OCI-LY3 (cell line): ENCODE data around the gene REEP3.

Experiments used
- H2AFZ ChIP-seq: fragments of 200-600, 300-600 bp; shearing (Covaris generic); 2 replicates; pipeline ENCODE4 v1.6.0; 2014; ENCODE audit warnings: antibody characterized with exemption, low read depth, low read length
- H3K27ac ChIP-seq: fragments of 200-600, 300-600 bp; sonication (generic); 2 replicates; pipeline ENCODE4 v1.5.1; 2014; ENCODE audit warnings: mild to moderate bottlenecking, low read length, moderate library complexity, mixed read lengths
- H3K27me3 ChIP-seq: fragments of 200-600, 300-600 bp; sonication (generic); 2 replicates; pipeline ENCODE4 v1.6.1; 2014; ENCODE audit warnings: low read depth, low read length, mixed read lengths
- H3K36me3 ChIP-seq: fragments of 200-600, 300-600 bp; sonication (generic); replicated peaks from 2 replicates; pipeline ENCODE3; 2014; ENCODE audit warnings: low read depth, low read length, mixed read lengths
- H3K4me1 ChIP-seq: fragments of 300-600, 200-600 bp; sonication (generic); 2 replicates; pipeline ENCODE4 v1.6.1; 2014; ENCODE audit warnings: low read length, mixed read lengths
- H3K4me2 ChIP-seq: fragments of 200-600, 300-600 bp; sonication (generic); 2 replicates; pipeline ENCODE4 v1.6.1; 2014; ENCODE audit warnings: low read length, mixed read lengths
- H3K4me3 ChIP-seq: fragments of 300-600, 200-600 bp; sonication (generic); 2 replicates; pipeline ENCODE4 v1.5.1; 2014; ENCODE audit warnings: antibody characterized with exemption, mild to moderate bottlenecking, low read length, moderate library complexity
- H3K79me2 ChIP-seq: fragments of 300-600, 200-600 bp; shearing (Covaris generic); 2 replicates; pipeline ENCODE4 v1.6.1; 2014; ENCODE audit warnings: mild to moderate bottlenecking, low read length, mixed read lengths
- H3K9ac ChIP-seq: fragments of 300-600, 200-600 bp; shearing (Covaris generic); 2 replicates; pipeline ENCODE4 v1.6.0; 2014; ENCODE audit warnings: mild to moderate bottlenecking, low read length, moderate library complexity
- H3K9me3 ChIP-seq: fragments of 200-600, 300-600 bp; shearing (Covaris generic); 2 replicates; pipeline ENCODE4 v1.6.1; 2014; ENCODE audit warnings: low read length, mixed read lengths; ENCODE audit not compliant: insufficient read depth
- H4K20me1 ChIP-seq: fragments of 200-600, 300-600 bp; sonication (generic); 2 replicates; pipeline ENCODE4 v1.6.1; 2016; ENCODE audit warnings: low read length, mixed read lengths; ENCODE audit not compliant: insufficient read depth
- CTCF ChIP-seq: fragments of 200-600, 300-600 bp; sonication (generic); IDR thresholded peaks from 2 replicates; pipeline ENCODE4 v1.5.1; 2014; ENCODE audit warnings: antibody characterized with exemption, low read length, low read depth
- EZH2phosphoT487 ChIP-seq: fragments of 200-600 bp; shearing (Covaris generic); IDR thresholded peaks from 2 replicates; pipeline ENCODE4 v1.6.1; 2018; ENCODE audit warnings: antibody characterized with exemption, mixed run types, low read depth

Gene REEP3

GRCh38 chr10:63596924-63597323 is 75.7 kb downstream of the REEP3 start:
- H4K20me1 ChIP-seq, result no peaks in the 10 kb centered on the region
- H3K4me3 ChIP-seq, result no peak overlapping the region
- no peaks in the 10 kb centered on the region for H3K36me3 ChIP-seq
- H3K27me3 ChIP-seq, result no peaks in the 10 kb centered on the region
- H3K9ac ChIP-seq, result no peak overlapping the region
- H3K4me1 ChIP-seq, result no peaks in the 10 kb centered on the region
- no peak overlapping the region for H3K4me2 ChIP-seq
- H2AFZ ChIP-seq, result no peak overlapping the region
- TF ChIP-seq CTCF (no peak), EZH2phosphoT487 (no peak)
- H3K27ac ChIP-seq, result no peak overlapping the region
- H3K79me2 ChIP-seq, result no peaks in the 10 kb centered on the region
- no peaks in the 10 kb centered on the region for H3K9me3 ChIP-seq

GRCh38 chr10:63600540-63600939 is 79.3 kb downstream of the REEP3 start:
- Histone ChIP-seq H3K4me3 (no peak overlapping the region), H3K36me3 (no peaks in the 10 kb centered on the region), H3K27ac (no peak overlapping the region), H3K4me1 (peaks cover 21% of the 10 kb centered on the region), H3K4me2 (no peak overlapping the region), H3K9me3 (no peaks in the 10 kb centered on the region), H3K79me2 (no peaks in the 10 kb centered on the region), H3K9ac (no peak overlapping the region), H4K20me1 (no peaks in the 10 kb centered on the region), H3K27me3 (no peaks in the 10 kb centered on the region), H2AFZ (no peak overlapping the region)
- TF ChIP-seq CTCF (no peak), EZH2phosphoT487 (no peak)

- no peaks in the 10 kb centered on the region for H3K27me3 ChIP-seq
- H2AFZ ChIP-seq, result no peak overlapping the region
- peak overlapping the region; percentile 44 for H3K4me2 ChIP-seq
- peaks cover 21% of the 10 kb centered on the region for H3K4me1 ChIP-seq
- peak overlapping the region; percentile 5 for H3K4me3 ChIP-seq
- no peaks in the 10 kb centered on the region for H3K9me3 ChIP-seq
- no peak for TF ChIP-seq EZH2phosphoT487
- TF ChIP-seq CTCF, result no peak
- H3K36me3 ChIP-seq, result no peaks in the 10 kb centered on the region
- no peak overlapping the region for H3K27ac ChIP-seq
- H3K79me2 ChIP-seq, result no peaks in the 10 kb centered on the region
- no peak overlapping the region for H3K9ac ChIP-seq
- no peaks in the 10 kb centered on the region for H4K20me1 ChIP-seq
Observed at GRCh38 chr10:63603709-63604445, 82.7 kb downstream of the REEP3 start.

GRCh38 chr10:63605197-63605967 is 84.2 kb downstream of the REEP3 start:
- Histone ChIP-seq H2AFZ (no peak overlapping the region), H3K9me3 (no peaks in the 10 kb centered on the region), H3K9ac (no peak overlapping the region), H3K4me2 (no peak overlapping the region), H3K27me3 (no peaks in the 10 kb centered on the region), H3K79me2 (no peaks in the 10 kb centered on the region), H3K4me1 (peaks cover 21% of the 10 kb centered on the region), H4K20me1 (no peaks in the 10 kb centered on the region), H3K36me3 (no peaks in the 10 kb centered on the region), H3K4me3 (no peak overlapping the region), H3K27ac (no peak overlapping the region)
- TF ChIP-seq CTCF (no peak), EZH2phosphoT487 (no peak)
